HepG2 (cell line): ENCODE results near the gene HCFC1R1. TPM values are rescaled to one million over a fixed set of nuclear protein-coding genes. Genes with fewer than 3 reads are reported as not detected.

Source experiments
- AKNA ChIP-seq: sonication (generic); formaldehyde crosslinking; IDR thresholded peaks from 2 replicates; pipeline ENCODE4 v1.4.0; 2020; ENCODE audit warnings: missing genetic modification reagents, borderline replicate concordance
- FOXA1 ChIP-seq, 2 experiments: fragments of 450-650 bp in 1 of 2; sonication (generic) in 1 of 2; formaldehyde crosslinking in 1 of 2; IDR thresholded peaks; 2 replicates each; pipeline versions ENCODE4 v1.4.0 to v1.6.1; 2016 to 2020; ENCODE audit warnings: missing genetic modification reagents in 1 of 2
- HMG20A ChIP-seq: IDR thresholded peaks from 2 replicates; pipeline ENCODE4 v1.6.1; 2016; ENCODE audit warnings: borderline replicate concordance
- JDP2 ChIP-seq: sonication (generic); formaldehyde crosslinking; IDR thresholded peaks from 2 replicates; pipeline ENCODE4 v1.8.1; 2022; ENCODE audit warnings: missing genetic modification reagents, borderline replicate concordance
- KAT2B ChIP-seq: fragments of 150-350 bp; IDR thresholded peaks from 2 replicates; pipeline ENCODE4 v1.6.1; 2014; ENCODE audit warnings: low read depth, low read length, borderline replicate concordance
- KIAA2018 ChIP-seq: sonication (generic); formaldehyde crosslinking; IDR thresholded peaks from 2 replicates; pipeline ENCODE4 v1.5.0; 2020; ENCODE audit warnings: mild to moderate bottlenecking, missing genetic modification reagents, borderline replicate concordance
- MLX ChIP-seq: IDR thresholded peaks from 2 replicates; pipeline ENCODE4 v1.6.1; 2016
- ZBTB3 ChIP-seq: sonication (generic); formaldehyde crosslinking; IDR thresholded peaks from 2 replicates; pipeline ENCODE4 v1.4.0; 2020; ENCODE audit warnings: low read depth, mild to moderate bottlenecking, moderate library complexity, missing genetic modification reagents, borderline replicate concordance
- ZBTB49 ChIP-seq: sonication (generic); formaldehyde crosslinking; IDR thresholded peaks from 2 replicates; pipeline ENCODE4 v1.4.0; 2020; ENCODE audit warnings: missing genetic modification reagents, borderline replicate concordance
- ZNF136 ChIP-seq: sonication (generic); formaldehyde crosslinking; IDR thresholded peaks from 2 replicates; pipeline ENCODE4 v1.8.1; 2022; ENCODE audit warnings: low read depth, mild to moderate bottlenecking, moderate library complexity, missing genetic modification reagents
- ZNF354B ChIP-seq: sonication (generic); formaldehyde crosslinking; IDR thresholded peaks from 2 replicates; pipeline ENCODE4 v1.8.0; 2022; ENCODE audit warnings: mild to moderate bottlenecking, missing genetic modification reagents
- polyA plus RNA-seq, 8 experiments: library from polyadenylated mRNA; depleted of rRNA in 3 of 8; stranded (reverse) in 7 of 8; unstranded in 1 of 8; fragments of >200 nt; fragmentation: Illumina TruSeq in 4 of 8; extraction: Trizol in 4 of 8; gene quantifications; 2 replicates each; pipeline versions ENCODE4 v1.2.1 to v1.2.3, GENCODE V29; 2011 to 2016; ENCODE audit warnings: low read depth in 4 of 8, missing spikeins in 1 of 8, mixed read lengths in 1 of 8; ENCODE audit not compliant: insufficient read depth in 1 of 8
- total RNA-seq, 5 experiments: library from RNA; depleted of rRNA; stranded (reverse); fragments of >200 nt; fragmentation: Illumina TruSeq; extraction: Trizol; gene quantifications; 2 replicates each; pipeline ENCODE4 v1.2.3, GENCODE V29; 2016; ENCODE audit warnings: low read depth in 1 of 5

Gene HCFC1R1
- total and polyA plus RNA-seq, 2 of the 13 experiments (the other 11 are each of a cell fraction or from before 2014, with no cell fraction given): 13.8 to 16.1 TPM

GRCh38 chr16:3020604-3021448 lies 2.9 kb downstream of the HCFC1R1 start (continued):
- TF ChIP-seq KIAA2018 (CRISPR knock-in tag) (no peak), HMG20A (peak; percentile 52; the same call in 1 of the 2 replicates), ZBTB3 (CRISPR knock-in tag) (peak; percentile 59; the same call in 1 of the 2 replicates), KAT2B (no peak), ZNF136 (CRISPR knock-in tag) (0 out of 2 replicates have a peak, but pooled peaks have one; percentile 43), MLX (CRISPR knock-in tag) (no peak), AKNA (no peak), ZNF354B (CRISPR knock-in tag) (no peak), JDP2 (no peak), FOXA1 (IDR thresholded peaks at IDR 0.05) (no peak), FOXA1 (CRISPR knock-in tag; IDR thresholded peaks at IDR 0.05) (no peak), ZBTB49 (no peak)
